ENCODE data around the gene PPP3CA.

The PPP3CA gene

DNA sequence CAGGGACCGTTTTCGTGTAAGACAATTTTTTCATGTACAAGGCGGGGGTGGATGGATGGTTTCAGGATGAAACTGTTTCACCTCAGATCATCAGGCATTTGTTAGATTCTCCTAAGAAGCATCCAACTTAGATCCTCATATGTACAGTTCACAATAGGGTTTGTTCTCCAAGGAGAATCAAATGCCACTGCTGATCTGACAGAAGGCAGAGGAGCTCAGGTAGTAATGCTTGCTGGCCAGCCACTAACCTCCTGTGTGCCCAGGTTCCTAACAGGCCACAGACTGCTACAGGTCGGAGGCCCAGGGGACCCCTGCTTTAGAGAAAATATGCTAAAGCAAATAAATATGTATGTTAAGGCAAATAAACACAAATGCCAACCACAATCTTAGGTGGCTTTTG, 61.3 kb downstream of the PPP3CA start:
- TF ChIP-seq EZH2 (IDR thresholded peaks at IDR 0.05; ENCODE audit: borderline replicate concordance, low read length): no peak
- TF ChIP-seq, protein P1, sequence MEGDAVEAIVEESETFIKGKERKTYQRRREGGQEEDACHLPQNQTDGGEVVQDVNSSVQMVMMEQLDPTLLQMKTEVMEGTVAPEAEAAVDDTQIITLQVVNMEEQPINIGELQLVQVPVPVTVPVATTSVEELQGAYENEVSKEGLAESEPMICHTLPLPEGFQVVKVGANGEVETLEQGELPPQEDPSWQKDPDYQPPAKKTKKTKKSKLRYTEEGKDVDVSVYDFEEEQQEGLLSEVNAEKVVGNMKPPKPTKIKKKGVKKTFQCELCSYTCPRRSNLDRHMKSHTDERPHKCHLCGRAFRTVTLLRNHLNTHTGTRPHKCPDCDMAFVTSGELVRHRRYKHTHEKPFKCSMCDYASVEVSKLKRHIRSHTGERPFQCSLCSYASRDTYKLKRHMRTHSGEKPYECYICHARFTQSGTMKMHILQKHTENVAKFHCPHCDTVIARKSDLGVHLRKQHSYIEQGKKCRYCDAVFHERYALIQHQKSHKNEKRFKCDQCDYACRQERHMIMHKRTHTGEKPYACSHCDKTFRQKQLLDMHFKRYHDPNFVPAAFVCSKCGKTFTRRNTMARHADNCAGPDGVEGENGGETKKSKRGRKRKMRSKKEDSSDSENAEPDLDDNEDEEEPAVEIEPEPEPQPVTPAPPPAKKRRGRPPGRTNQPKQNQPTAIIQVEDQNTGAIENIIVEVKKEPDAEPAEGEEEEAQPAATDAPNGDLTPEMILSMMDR (IDR thresholded peaks at IDR 0.05; ENCODE audit: low read length): no peak
- Histone ChIP-seq H4K20me1 (ENCODE audit: insufficient read depth, low read length) (no peaks in the 10 kb centered on the region), H3K4me3 (ENCODE audit: low read depth, low read length, poor library complexity, severe bottlenecking) (no peak overlapping the region), H3K79me2 (ENCODE audit: insufficient read depth, low read length) (peaks cover 46% of the 10 kb centered on the region), H3K4me1 (ENCODE audit: insufficient read depth, low read length, severe bottlenecking) (peaks cover 49% of the 10 kb centered on the region), H2AFZ (ENCODE audit: low read length) (no peak overlapping the region), H3K9me2 (ENCODE audit: low read depth, low read length) (no peaks in the 10 kb centered on the region), H3K9ac (ENCODE audit: low read length) (no peak overlapping the region), H3F3A (ENCODE audit: insufficient read depth, low read length) (no peaks in the 10 kb centered on the region), H3K27ac (ENCODE audit: low read depth, low read length, poor library complexity, severe bottlenecking) (no peak overlapping the region), H3K27me3 (ENCODE audit: insufficient read depth, low read length) (no peaks in the 10 kb centered on the region), H3K4me2 (ENCODE audit: low read length) (no peak overlapping the region), H3K36me3 (ENCODE audit: insufficient read depth, low read length) (no peaks in the 10 kb centered on the region), H3K9me3 (ENCODE audit: low read length) (no peaks in the 10 kb centered on the region)

DNA sequence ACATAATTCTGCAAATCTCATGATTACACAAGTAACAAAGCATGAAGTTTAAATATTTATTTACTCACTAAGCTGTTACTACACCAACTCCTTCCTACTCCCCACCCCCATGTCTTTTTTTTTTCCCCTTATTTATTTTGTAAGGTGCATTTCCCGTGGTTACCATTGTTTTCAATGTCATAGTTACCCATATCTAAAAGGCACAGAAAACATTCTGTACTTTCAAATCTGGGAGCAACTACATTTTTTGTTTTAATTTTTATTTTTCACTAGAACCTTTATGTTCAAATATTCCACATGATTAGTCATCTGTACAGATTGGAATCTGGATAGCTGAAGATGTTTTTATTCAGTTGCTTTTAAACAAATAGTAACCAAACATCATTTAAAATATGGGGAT, 62.8 kb downstream of the PPP3CA start:
- Histone ChIP-seq H3K9ac (ENCODE audit: low read length) (no peak overlapping the region), H2AFZ (ENCODE audit: low read length) (no peak overlapping the region), H4K20me1 (ENCODE audit: insufficient read depth, low read length) (no peaks in the 10 kb centered on the region), H3K27ac (ENCODE audit: low read depth, low read length, poor library complexity, severe bottlenecking) (no peak overlapping the region), H3K79me2 (ENCODE audit: insufficient read depth, low read length) (peaks cover 44% of the 10 kb centered on the region), H3F3A (ENCODE audit: insufficient read depth, low read length) (no peaks in the 10 kb centered on the region), H3K9me3 (ENCODE audit: low read length) (no peaks in the 10 kb centered on the region), H3K9me2 (ENCODE audit: low read depth, low read length) (no peaks in the 10 kb centered on the region), H3K4me3 (ENCODE audit: low read depth, low read length, poor library complexity, severe bottlenecking) (no peak overlapping the region), H3K27me3 (ENCODE audit: insufficient read depth, low read length) (no peaks in the 10 kb centered on the region), H3K4me2 (ENCODE audit: low read length) (no peak overlapping the region), H3K36me3 (ENCODE audit: insufficient read depth, low read length) (no peaks in the 10 kb centered on the region), H3K4me1 (ENCODE audit: insufficient read depth, low read length, severe bottlenecking) (peaks cover 46% of the 10 kb centered on the region)
- TF ChIP-seq, protein P1 (IDR thresholded peaks at IDR 0.05; ENCODE audit: low read length): no peak
- TF ChIP-seq EZH2 (IDR thresholded peaks at IDR 0.05; ENCODE audit: borderline replicate concordance, low read length): no peak

DNA sequence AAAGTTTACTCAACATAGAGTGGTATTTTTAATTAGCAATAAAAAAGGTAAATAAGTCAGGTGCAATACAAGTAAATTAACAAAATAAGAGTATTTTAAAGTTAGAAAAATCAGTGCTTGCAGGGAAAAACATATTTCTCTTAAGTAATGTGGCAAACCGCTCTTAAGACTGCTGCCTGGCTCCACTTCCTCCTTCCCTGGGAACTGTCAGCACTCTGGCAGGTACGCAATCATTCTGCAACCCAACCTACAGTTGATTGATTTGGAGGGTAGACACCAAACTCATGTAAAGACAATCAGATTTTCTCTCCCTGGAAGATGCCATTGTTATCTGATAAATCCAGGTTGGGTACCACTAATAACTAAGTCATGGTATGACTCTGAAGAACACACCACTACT, 63.9 kb downstream of the PPP3CA start:
- peaks cover 42% of the 10 kb centered on the region for H3K4me1 ChIP-seq (ENCODE audit: insufficient read depth, low read length, severe bottlenecking)
- no peak overlapping the region for H3K9ac ChIP-seq (ENCODE audit: low read length)
- peaks cover 48% of the 10 kb centered on the region for H3K79me2 ChIP-seq (ENCODE audit: insufficient read depth, low read length)
- H4K20me1 ChIP-seq (ENCODE audit: insufficient read depth, low read length): no peaks in the 10 kb centered on the region
- H3K36me3 ChIP-seq (ENCODE audit: insufficient read depth, low read length): no peaks in the 10 kb centered on the region
- no peak overlapping the region for H3K27ac ChIP-seq (ENCODE audit: low read depth, low read length, poor library complexity, severe bottlenecking)
- no peak overlapping the region for H3K4me2 ChIP-seq (ENCODE audit: low read length)
- TF ChIP-seq, protein P1 (IDR thresholded peaks at IDR 0.05; ENCODE audit: low read length): no peak
- TF ChIP-seq EZH2 (IDR thresholded peaks at IDR 0.05; ENCODE audit: borderline replicate concordance, low read length): no peak
- no peak overlapping the region for H2AFZ ChIP-seq (ENCODE audit: low read length)
- H3K27me3 ChIP-seq (ENCODE audit: insufficient read depth, low read length): no peaks in the 10 kb centered on the region
- H3K9me3 ChIP-seq (ENCODE audit: low read length): no peaks in the 10 kb centered on the region
- H3K9me2 ChIP-seq (ENCODE audit: low read depth, low read length): no peaks in the 10 kb centered on the region
- no peaks in the 10 kb centered on the region for H3F3A ChIP-seq (ENCODE audit: insufficient read depth, low read length)
- H3K4me3 ChIP-seq (ENCODE audit: low read depth, low read length, poor library complexity, severe bottlenecking): no peak overlapping the region
